A549 (cell line): ENCODE results near the gene CAPN14. TPM values are rescaled to one million over a fixed set of nuclear protein-coding genes. Genes with fewer than 3 reads are reported as not detected.

Experiments used
- ATAC-seq, 2 experiments: fragments of 200-7000 bp in 1 of 2; fragments of >200 bp in 1 of 2; cut with Nextera tagmentation in 1 of 2; cut with Tn5 transposase in 1 of 2; 3 replicates each; pipeline versions ENCODE4 v1.8.0 to v1.9.1; 2018 to 2020; ENCODE audit warnings: mild to moderate bottlenecking in 1 of 2, moderate library complexity in 1 of 2
- CTCF ChIA-PET: fragments of 300-600 bp; sonication (Branson Sonifier 250); formaldehyde crosslinking; extraction: SDS; loops from one replicate; lab custom pipeline; 2021; ENCODE audit warnings: antibody characterized with exemption, inconsistent platforms; lab: Yijun Ruan, JAX
- POLR2A ChIA-PET: fragments of 350-600 bp; formaldehyde crosslinking; extraction: SDS; loops from one replicate; lab custom pipeline; 2021; ENCODE audit warnings: antibody characterized with exemption, inconsistent platforms; lab: Yijun Ruan, JAX
- DNase-seq, 2 experiments: peaks; one replicate each; pipeline versions ENCODE4 v3.0.0 to v3.0.0-alpha.2; 2011 to 2016; ENCODE audit warnings: low read depth in 1 of 2, low spot score in 1 of 2
- FAIRE-seq: peaks from 2 replicates; lab custom pipeline; 2011; peaks lifted over from hg19 to GRCh38; lab: Jason Lieb, UNC
- H3K27ac ChIP-seq, 2 experiments: fragments of >200 bp; sonication (Bioruptor Twin); formaldehyde crosslinking; 3 replicates each; pipeline ENCODE4 v1.5.1; 2016 to 2017
- H3K4me1 ChIP-seq: fragments of >200 bp; sonication (Bioruptor Twin); formaldehyde crosslinking; 3 replicates; pipeline ENCODE4 v1.6.1; 2016
- H3K4me2 ChIP-seq: fragments of >200 bp; sonication (Bioruptor Twin); formaldehyde crosslinking; 3 replicates; pipeline ENCODE4 v1.6.1; 2016
- H3K4me3 ChIP-seq: fragments of >200 bp; sonication (Bioruptor Twin); formaldehyde crosslinking; 3 replicates; pipeline ENCODE4 v1.5.1; 2016
- H3K9me3 ChIP-seq: fragments of >200 bp; sonication (Bioruptor Twin); formaldehyde crosslinking; 3 replicates; pipeline ENCODE4 v1.6.1; 2016
- CBX8 ChIP-seq: fragments of 200-600 bp; sonication (generic); IDR thresholded peaks from 2 replicates; pipeline ENCODE4 v1.6.1; 2016
- CHD2 ChIP-seq: fragments of 150-350 bp; IDR thresholded peaks from 2 replicates; pipeline ENCODE4 v1.6.1; 2014; ENCODE audit warnings: low read length; ENCODE audit not compliant: partially characterized antibody
- E2F6 ChIP-seq: IDR thresholded peaks from 2 replicates; pipeline ENCODE4 v1.6.1; 2012; ENCODE audit warnings: low read depth, borderline replicate concordance
- EHMT2 ChIP-seq: fragments of 200-600 bp; sonication (generic); IDR thresholded peaks from 2 replicates; pipeline ENCODE4 v1.6.1; 2016; ENCODE audit warnings: antibody characterized with exemption, low read depth, mild to moderate bottlenecking, moderate library complexity
- ELK1 ChIP-seq: fragments of 150-350 bp; IDR thresholded peaks from 2 replicates; pipeline ENCODE4 v1.6.1; 2014; ENCODE audit warnings: low read depth, mild to moderate bottlenecking, low read length
- EP300 ChIP-seq, 2 experiments: fragments of >200 bp; sonication (Bioruptor Twin); formaldehyde crosslinking; IDR thresholded peaks; 2 replicates in 1 of 2; 3 replicates in 1 of 2; pipeline ENCODE4 v1.6.1; 2016 to 2017
- ESRRA ChIP-seq: fragments of 150-350 bp; IDR thresholded peaks from 2 replicates; pipeline ENCODE4 v1.6.1; 2014; ENCODE audit warnings: mild to moderate bottlenecking, low read length, borderline replicate concordance
- FOSB ChIP-seq: fragments of 250-450 bp; sonication (Bioruptor Pico); IDR thresholded peaks from 2 replicates; pipeline ENCODE4 v1.5.0; 2020; ENCODE audit warnings: mild to moderate bottlenecking, moderate library complexity
- FOXS1 ChIP-seq: fragments of 250-450 bp; sonication (Bioruptor Pico); IDR thresholded peaks from 2 replicates; pipeline ENCODE4 v1.5.0; 2020; ENCODE audit warnings: mild to moderate bottlenecking, moderate library complexity
- HOXA7 ChIP-seq: fragments of 250-450 bp; sonication (Bioruptor Pico); IDR thresholded peaks from 2 replicates; pipeline ENCODE4 v1.5.0; 2020; ENCODE audit warnings: mild to moderate bottlenecking, moderate library complexity
- HOXB5 ChIP-seq: fragments of 250-450 bp; sonication (Bioruptor Pico); IDR thresholded peaks from 2 replicates; pipeline ENCODE4 v1.5.0; 2020; ENCODE audit warnings: mild to moderate bottlenecking, moderate library complexity
- KDM5A ChIP-seq: fragments of 200-600 bp; sonication (generic); IDR thresholded peaks from 2 replicates; pipeline ENCODE4 v1.6.1; 2016; ENCODE audit warnings: antibody characterized with exemption, mild to moderate bottlenecking
- NFE2L2 ChIP-seq: fragments of 150-350 bp; conservative IDR thresholded peaks from 2 replicates; pipeline ENCODE4 v1.6.1; 2014; ENCODE audit warnings: low read length
- NPAS2 ChIP-seq: fragments of 250-450 bp; sonication (Bioruptor Pico); IDR thresholded peaks from 2 replicates; pipeline ENCODE4 v1.8.0; 2022; ENCODE audit warnings: mild to moderate bottlenecking, moderate library complexity, borderline replicate concordance
- RCOR1 ChIP-seq: fragments of 150-350 bp; IDR thresholded peaks from 2 replicates; pipeline ENCODE4 v1.6.1; 2014; ENCODE audit warnings: antibody characterized with exemption, low read length, low read depth
- RNF2 ChIP-seq: fragments of 200-600 bp; sonication (generic); IDR thresholded peaks from 2 replicates; pipeline ENCODE4 v1.6.1; 2016; ENCODE audit warnings: low read depth, mild to moderate bottlenecking, antibody characterized with exemption, moderate library complexity, borderline replicate concordance
- SMC3 ChIP-seq: fragments of >200 bp; sonication (Bioruptor Twin); formaldehyde crosslinking; IDR thresholded peaks from 3 replicates; pipeline ENCODE4 v1.6.1; 2018; ENCODE audit warnings: inconsistent platforms
- TP53 ChIP-seq: fragments of 250-450 bp; sonication (Bioruptor Pico); IDR thresholded peaks from 2 replicates; pipeline ENCODE4 v1.5.0; 2021; ENCODE audit warnings: mild to moderate bottlenecking, moderate library complexity
- USF2 ChIP-seq: fragments of 450-650 bp; IDR thresholded peaks from 2 replicates; pipeline ENCODE4 v1.6.1; 2014; ENCODE audit warnings: antibody characterized with exemption
- ZSCAN20 ChIP-seq: fragments of 250-450 bp; sonication (Bioruptor Pico); IDR thresholded peaks from 2 replicates; pipeline ENCODE4 v1.8.0; 2022; ENCODE audit warnings: mild to moderate bottlenecking, moderate library complexity
- whole genome bisulfite sequencing: methylation state at CpG from one replicate; pipeline ENCODE4 v1.1.6; 2017; ENCODE audit errors: missing lambda C conversion rate; 5-methylcytosine and 5-hydroxymethylcytosine counted together
- polyA plus RNA-seq, 4 experiments: library from polyadenylated mRNA; depleted of rRNA in 3 of 4; stranded (reverse); fragments of >200 nt; fragmentation: RNase III in 1 of 4; extraction: RNeasy Plus Mini Kit Qiagen cat#74134 plus additional on column Dnase treatment in 1 of 4; gene quantifications; 2 replicates in 3 of 4; 3 replicates in 1 of 4; pipeline ENCODE4 v1.2.3, GENCODE V29; 2011 to 2017

The CAPN14 gene
- polyA plus RNA-seq, 2 of the 4 experiments (the other 2 are of a cell fraction), result 0.04 to 0.06 TPM

- Histone ChIP-seq H3K4me1 (no peaks in the 10 kb centered on the region), H3K4me3 (no peak overlapping the region), H3K9me3 (no peaks in the 10 kb centered on the region), H3K4me2 (no peak overlapping the region), H3K27ac (no peak overlapping the region)
- WGBS, result 90% methylated on average over 10 of the region's 10 CpGs
- no peak for DNase-seq
- ChIA-PET CTCF (no interaction called here), POLR2A (no interaction called here)
- FAIRE-seq, result no peak
- no peak for TF ChIP-seq NPAS2
- TF ChIP-seq RCOR1, result no peak
- TF ChIP-seq CBX8, result no peak
- no peak for TF ChIP-seq FOSB
- no peak for TF ChIP-seq EP300 (IDR thresholded peaks at IDR 0.05)
- no peak for TF ChIP-seq ELK1
- no peak for ATAC-seq
These were observed 26.8 kb upstream of the CAPN14 start for GRCh38 chr2:31244101-31244500.

- 94% methylated on average over 5 of the region's 5 CpGs for WGBS
- no peak for FAIRE-seq
These were observed 25.7 kb upstream of the CAPN14 start for GRCh38 chr2:31243053-31243452.

GRCh38 chr2:31241625-31242270 lies 24.4 kb upstream of the CAPN14 start:
- FAIRE-seq (no peak), ATAC-seq (no peak), DNase-seq (no peak)
- POLR2A ChIA-PET, result no interaction called here
- 85% methylated on average over 10 of the region's 10 CpGs for WGBS
- Histone ChIP-seq H3K4me2 (no peak overlapping the region), H3K9me3 (no peaks in the 10 kb centered on the region), H3K4me1 (no peaks in the 10 kb centered on the region), H3K27ac (no peak overlapping the region), H3K4me3 (no peak overlapping the region)
- TF ChIP-seq ZSCAN20 (CRISPR knock-in tag) (no peak), CHD2 (no peak), HOXB5 (CRISPR knock-in tag) (no peak), E2F6 (no peak), EHMT2 (no peak), ESRRA (no peak), FOSB (no peak), TP53 (CRISPR knock-in tag) (no peak), FOXS1 (no peak), RNF2 (no peak), KDM5A (no peak), NFE2L2 (no peak), HOXA7 (no peak), USF2 (no peak)
- CTCF ChIA-PET, result no interaction called here

More at GRCh38 chr2:31243053-31243452, 25.7 kb upstream of the CAPN14 start:
- no peak overlapping the region for H3K4me2 ChIP-seq
- H3K4me3 ChIP-seq, result no peak overlapping the region
- ATAC-seq (no peak), DNase-seq (no peak)
- no peak for TF ChIP-seq FOXS1
- TF ChIP-seq SMC3, result no peak
- no peaks in the 10 kb centered on the region for H3K9me3 ChIP-seq
- CTCF ChIA-PET, result interaction anchor here (0.9 kb wide), 1 partner anchor 9 kb away, joined by 4 read pairs; the partner anchor contains the start of gene EHD3
- POLR2A ChIA-PET, result no interaction called here
- H3K4me1 ChIP-seq, result no peaks in the 10 kb centered on the region
- H3K27ac ChIP-seq, result no peak overlapping the region
